Melanocyte of skin (primary cell): ENCODE data around the gene STK26. TPM values are rescaled to one million over a fixed set of nuclear protein-coding genes. Genes with fewer than 3 reads are reported as not detected.

Experiments
- total RNA-seq, 2 donors: library from RNA; depleted of rRNA; stranded (reverse); fragments of >200 nt; gene quantifications; 2 replicates each; pipeline ENCODE4 v1.2.3, GENCODE V29; 2012

Gene STK26
- total RNA-seq, result 10 to 100 TPM in 1 of 2 donors, 1 to 10 TPM in 1; 7.6 to 22.3 TPM

DNA sequence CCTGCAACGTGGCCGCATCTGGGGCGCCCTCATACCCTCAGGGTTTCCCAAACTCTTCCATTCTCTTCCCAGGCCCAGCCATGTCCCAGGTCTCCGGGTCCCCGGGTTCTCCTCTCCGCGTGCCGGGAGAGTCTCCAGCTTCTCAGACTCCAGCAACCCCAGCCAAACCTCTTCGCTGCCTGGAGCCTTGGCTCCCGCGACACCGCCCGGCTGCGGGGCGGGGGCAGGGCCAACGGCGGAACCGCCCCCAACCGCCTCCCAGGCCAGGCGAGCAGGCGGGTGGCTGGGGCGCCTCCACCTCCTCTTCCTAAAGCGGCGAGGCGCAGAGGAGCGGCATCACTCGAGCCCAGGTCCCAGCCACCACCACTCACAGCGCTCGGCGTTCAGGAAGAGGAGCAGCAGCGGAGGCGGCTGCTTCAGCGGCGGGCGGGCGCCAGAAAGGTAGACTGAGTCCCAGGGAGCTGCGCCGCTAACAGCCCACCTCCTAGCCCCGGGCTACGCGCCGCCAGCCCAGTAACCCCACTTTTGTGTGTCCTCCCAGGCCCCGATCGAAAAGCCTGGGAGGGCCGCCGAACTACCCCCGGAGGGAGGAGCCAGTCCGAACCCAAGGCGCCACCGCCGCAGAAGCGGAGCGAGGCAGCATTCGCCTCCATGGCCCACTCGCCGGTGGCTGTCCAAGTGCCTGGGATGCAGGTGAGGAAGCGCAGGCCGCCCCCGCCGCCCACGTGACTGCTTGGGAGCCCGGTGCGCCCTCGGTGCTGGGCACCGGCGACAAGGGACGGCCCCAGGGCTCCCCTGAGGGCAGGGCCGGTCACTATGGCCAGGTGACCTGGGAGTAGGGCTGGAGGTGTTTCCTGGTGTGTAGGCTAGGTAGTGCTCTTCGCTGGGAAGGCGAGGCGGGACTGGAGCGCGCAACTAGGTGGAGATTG lies at the start of gene STK26:
STK26 (plus strand) TSS at position 336 of the 929 bp plus-strand sequence; CDS start at position 652, 316 bp downstream.

Other genes with a start within 250 kb of the STK26 start
- under 1 TPM in 1 of 2 donors, not detected in 1; under 0.01 TPM for gene FRMD7, start 104.7 kb downstream of the STK26 start, total RNA-seq
- 10 to 100 TPM in 1 of 2 donors, 1 to 10 TPM in 1; 9.6 to 17.3 TPM for gene RAP2C, start 196.1 kb downstream of the STK26 start, total RNA-seq